HEK293T (cell line): ENCODE measurements around the gene MRPL45.

Source experiments
- ARNT ChIP-seq: fragments of 450-650 bp; IDR thresholded peaks from 2 replicates; pipeline ENCODE4 v1.6.1; 2017; ENCODE audit warnings: mild to moderate bottlenecking
- BHLHE40 ChIP-seq: fragments of 450-650 bp; IDR thresholded peaks from 2 replicates; pipeline ENCODE4 v1.6.1; 2016; ENCODE audit warnings: mild to moderate bottlenecking, moderate library complexity, borderline replicate concordance
- FOXA1 ChIP-seq: fragments of 450-650 bp; IDR thresholded peaks from 2 replicates; pipeline ENCODE4 v1.6.1; 2016; ENCODE audit warnings: mild to moderate bottlenecking
- NFRKB ChIP-seq: fragments of 450-650 bp; IDR thresholded peaks from 2 replicates; pipeline ENCODE4 v1.6.1; 2016; ENCODE audit warnings: mild to moderate bottlenecking, moderate library complexity
- PKNOX1 ChIP-seq: fragments of 450-650 bp; IDR thresholded peaks from 2 replicates; pipeline ENCODE4 v1.6.1; 2016
- SP1 ChIP-seq: fragments of 450-650 bp; IDR thresholded peaks from 2 replicates; pipeline ENCODE4 v1.6.1; 2017
- TARDBP ChIP-seq: fragments of 450-650 bp; IDR thresholded peaks from 2 replicates; pipeline ENCODE4 v1.6.1; 2016

DNA sequence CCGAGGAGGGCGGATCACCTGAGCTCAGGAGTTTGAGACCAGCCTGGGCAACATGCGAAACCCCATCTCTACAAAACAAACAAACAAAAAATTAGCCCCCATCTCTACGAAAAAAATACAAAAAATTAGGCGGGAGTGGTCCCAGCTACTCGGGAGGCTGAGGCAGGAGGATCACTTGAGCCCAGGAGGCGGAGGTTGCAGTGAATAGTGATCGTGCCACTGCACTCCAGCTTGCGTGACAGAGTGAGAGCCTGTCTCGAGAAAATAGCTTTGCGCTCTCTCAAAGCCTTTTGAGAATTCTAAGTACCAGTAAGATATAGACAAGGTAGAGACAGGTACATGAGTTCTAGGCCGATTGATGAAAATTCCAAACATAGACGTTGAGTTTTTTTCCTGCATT lies 56.7 kb downstream of the MRPL45 start:
- TF ChIP-seq FOXA1 (no peak), PKNOX1 (no peak), ARNT (no peak), TARDBP (no peak), NFRKB (no peak), BHLHE40 (no peak), SP1 (no peak)
